ENCODE measurements around the gene ATF3.

Gene ATF3

GRCh38 chr1:212595787-212596714 lies 12.5 kb upstream of the ATF3 start:
- no peak overlapping the region; the same call in 1 of the 2 replicates for H3K4me3 ChIP-seq (ENCODE audit: low read length)
- TF ChIP-seq ZNF274 (IDR thresholded peaks at IDR 0.05; ENCODE audit: low read depth, low read length): no peak

GRCh38 chr1:212596798-212597197 lies 11.8 kb upstream of the ATF3 start:
- H3K4me3 ChIP-seq (ENCODE audit: low read length): no peak overlapping the region; the same call in 1 of the 2 replicates
- TF ChIP-seq ZNF274 (IDR thresholded peaks at IDR 0.05; ENCODE audit: low read depth, low read length): no peak

- no peak overlapping the region for H3K4me3 ChIP-seq (ENCODE audit: low read length)
- TF ChIP-seq ZNF274 (IDR thresholded peaks at IDR 0.05; ENCODE audit: low read depth, low read length): no peak
These were observed 11.1 kb upstream of the ATF3 start for GRCh38 chr1:212597487-212597886.

- no peak for TF ChIP-seq ZNF274 (IDR thresholded peaks at IDR 0.05; ENCODE audit: low read depth, low read length)
- H3K4me3 ChIP-seq (ENCODE audit: low read length): no peak overlapping the region
These were observed 8.3 kb upstream of the ATF3 start for GRCh38 chr1:212600071-212600915.

- no peak overlapping the region for H3K4me3 ChIP-seq (ENCODE audit: low read length)
- TF ChIP-seq ZNF274 (IDR thresholded peaks at IDR 0.05; ENCODE audit: low read depth, low read length): no peak
These were observed 7.6 kb upstream of the ATF3 start for GRCh38 chr1:212600980-212601379.

DNA sequence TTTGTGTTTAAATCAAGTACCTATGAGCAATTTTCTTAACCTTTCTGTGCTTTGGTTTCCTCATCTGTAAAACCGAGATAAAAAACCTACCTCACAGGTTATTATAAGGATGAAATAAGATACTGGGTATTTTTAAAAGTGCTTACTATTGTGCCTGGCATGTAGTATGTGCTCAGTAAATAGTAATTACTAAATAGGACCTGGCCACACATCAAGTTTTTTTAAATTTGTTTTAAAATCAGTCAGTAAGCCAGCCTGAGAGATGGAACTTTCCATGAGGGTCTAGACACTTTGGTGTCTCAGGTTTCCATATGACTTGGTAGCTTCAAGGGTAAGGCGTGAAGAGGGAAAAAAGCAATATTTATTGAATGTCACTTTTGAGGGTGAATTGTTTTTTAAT lies 7.0 kb upstream of the ATF3 start:
- no peak overlapping the region for H3K4me3 ChIP-seq (ENCODE audit: low read length)
- TF ChIP-seq ZNF274 (IDR thresholded peaks at IDR 0.05; ENCODE audit: low read depth, low read length): no peak

DNA sequence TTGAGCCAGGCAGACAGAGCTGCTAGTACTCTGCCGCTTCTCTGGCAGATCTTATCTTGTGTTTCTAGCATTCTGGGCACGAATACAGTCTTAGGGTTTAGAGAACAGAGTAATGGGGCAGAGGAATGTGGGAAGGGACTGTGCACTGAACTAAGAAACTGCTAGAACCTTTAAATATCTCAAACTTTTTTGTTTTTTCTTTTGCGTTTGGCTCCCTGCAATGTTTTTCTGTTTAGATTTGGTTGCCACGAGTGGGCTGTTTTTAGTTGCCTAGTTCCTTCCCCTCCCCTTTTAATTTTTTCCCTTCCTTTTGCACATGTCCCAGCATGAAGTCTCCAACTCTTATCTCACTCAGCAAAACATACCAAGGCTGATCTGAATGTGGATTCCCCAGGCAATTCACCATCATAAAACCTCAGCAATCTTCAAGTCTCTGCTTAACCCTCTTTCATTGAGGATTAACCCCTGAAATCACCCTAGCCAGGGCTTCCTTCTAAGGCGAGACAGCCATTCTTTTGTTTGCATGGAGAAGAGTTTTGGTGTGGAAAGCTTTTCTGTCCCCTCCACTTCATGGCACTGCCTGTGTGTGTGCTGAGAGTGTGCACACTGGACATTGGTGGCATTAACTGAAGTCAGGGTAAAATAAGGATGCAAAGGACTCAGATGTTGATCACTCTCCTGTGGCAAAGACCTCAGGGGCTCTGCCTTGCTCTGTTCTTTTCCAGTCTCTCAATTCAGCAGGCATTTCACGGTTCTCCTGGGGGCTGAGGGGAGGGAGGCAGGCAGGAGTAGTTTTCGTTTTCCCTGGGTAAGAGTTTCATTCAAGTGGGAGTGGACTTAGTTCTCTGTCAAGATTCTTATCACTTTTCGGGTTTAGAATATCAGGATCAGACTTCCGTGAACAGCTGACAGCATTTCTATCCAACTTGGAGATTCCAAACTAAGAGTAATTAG lies 2.8 kb upstream of the ATF3 start:
- no peak overlapping the region for H3K4me3 ChIP-seq (ENCODE audit: low read length)
- TF ChIP-seq ZNF274 (IDR thresholded peaks at IDR 0.05; ENCODE audit: low read depth, low read length): no peak

GRCh38 chr1:212606395-212607205 lies 2.0 kb upstream of the ATF3 start:
- peak overlapping the region; percentile 92; the same call in 1 of the 2 replicates for H3K4me3 ChIP-seq (ENCODE audit: low read length)

GRCh38 chr1:212607206-212607912 lies 1.2 kb upstream of the ATF3 start:
- peak overlapping the region; percentile 92 for H3K4me3 ChIP-seq (ENCODE audit: low read length)
- TF ChIP-seq ZNF274 (IDR thresholded peaks at IDR 0.05; ENCODE audit: low read depth, low read length): no peak

More at GRCh38 chr1:212606395-212607205, 2.0 kb upstream of the ATF3 start:
- no peak for TF ChIP-seq ZNF274 (IDR thresholded peaks at IDR 0.05; ENCODE audit: low read depth, low read length)

- no peak for TF ChIP-seq ZNF274 (IDR thresholded peaks at IDR 0.05; ENCODE audit: low read depth, low read length)
- peak overlapping the region; percentile 92 for H3K4me3 ChIP-seq (ENCODE audit: low read length)
These were observed 609 bp upstream of the ATF3 start for GRCh38 chr1:212607913-212608391.

DNA sequence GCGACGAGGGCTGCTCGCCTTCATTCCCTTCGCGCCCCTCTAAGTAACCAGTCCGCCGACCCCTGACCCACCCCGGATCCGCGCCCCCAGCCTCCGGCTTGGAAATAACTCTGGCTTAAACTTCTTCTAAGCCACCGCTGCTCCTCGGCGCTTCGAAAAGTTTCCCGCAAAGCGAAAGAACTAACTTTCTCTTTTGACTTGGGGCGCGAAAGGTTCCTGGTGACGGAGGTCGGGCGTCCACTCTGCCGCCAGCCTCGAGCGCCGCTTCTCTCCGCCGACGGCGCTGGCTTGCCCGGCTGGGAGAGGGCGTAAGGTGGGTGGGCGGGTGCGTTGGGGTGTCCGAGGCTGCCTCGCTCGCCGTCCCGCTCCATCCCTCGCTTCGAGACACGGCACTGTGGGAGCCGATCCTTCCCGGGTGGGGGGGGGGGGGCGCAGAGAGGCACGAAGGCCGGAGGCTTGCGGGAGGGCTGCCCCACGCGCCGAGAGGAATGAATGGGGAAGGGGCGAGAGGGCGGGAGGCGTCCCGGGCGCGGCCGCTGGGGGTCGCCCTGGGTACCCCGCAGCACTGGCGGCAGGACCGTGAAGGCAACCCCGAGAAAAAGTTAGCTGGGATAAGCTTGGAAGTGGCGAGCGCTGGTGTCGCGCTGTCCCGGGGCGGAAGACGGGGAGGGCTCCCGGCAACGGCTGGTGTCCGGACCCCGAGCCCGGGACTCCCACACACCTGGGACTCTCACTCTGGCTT lies 569 bp downstream of the ATF3 start:
- no peak for TF ChIP-seq ZNF274 (IDR thresholded peaks at IDR 0.05; ENCODE audit: low read depth, low read length)

More for the DNA sequence above, 569 bp downstream of the ATF3 start:
- H3K4me3 ChIP-seq (ENCODE audit: low read length): peak overlapping the region; percentile 92

Data from GM08714 (cell line).